Occipital lobe (tissue), 2 donors: Measurements from ENCODE around the gene SLC35F6. TPM values are rescaled to one million over a fixed set of nuclear protein-coding genes. Genes with fewer than 3 reads are reported as not detected.

Experiments
- DNase-seq: peaks from one replicate; lab custom pipeline; 2025; lab: John Stamatoyannopoulos, UW
- total RNA-seq: library from RNA; depleted of rRNA; stranded (reverse); fragments of >200 nt; gene quantifications from one replicate; pipeline ENCODE4 v1.2.3, GENCODE V29; 2014

SLC35F6 gene
- 17.3 TPM for total RNA-seq

GRCh38 chr2:26764078-26764887 lies at the start of gene SLC35F6:
Gene SLC35F6 (plus strand): TSS chr2:26764284. CDS start chr2:26764350, 66 bp downstream.
- DNase-seq = peak; percentile 65

- DNase-seq = no peak
Observed at GRCh38 chr2:26715528-26716270, 48.4 kb upstream of the SLC35F6 start.

- DNase-seq = no peak
Observed at GRCh38 chr2:26716340-26716739, 47.7 kb upstream of the SLC35F6 start.

- no peak for DNase-seq
Observed at GRCh38 chr2:26716769-26717168, 47.3 kb upstream of the SLC35F6 start.

- DNase-seq = no peak
Observed at GRCh38 chr2:26717362-26717761, 46.7 kb upstream of the SLC35F6 start.

GRCh38 chr2:26718949-26719686 lies 45.0 kb upstream of the SLC35F6 start:
- no peak for DNase-seq

- no peak for DNase-seq
Observed at GRCh38 chr2:26720322-26721114, 43.6 kb upstream of the SLC35F6 start.

GRCh38 chr2:26721115-26722032 lies 42.7 kb upstream of the SLC35F6 start:
- no peak for DNase-seq

GRCh38 chr2:26722328-26722727 lies 41.8 kb upstream of the SLC35F6 start:
- DNase-seq = no peak

GRCh38 chr2:26722911-26723310 lies 41.2 kb upstream of the SLC35F6 start:
- no peak for DNase-seq

- DNase-seq = no peak
Observed at GRCh38 chr2:26723475-26723874, 40.6 kb upstream of the SLC35F6 start.

- no peak for DNase-seq
Observed at GRCh38 chr2:26723991-26724750, 39.9 kb upstream of the SLC35F6 start.

- no peak for DNase-seq
Observed at GRCh38 chr2:26724784-26725520, 39.1 kb upstream of the SLC35F6 start.

GRCh38 chr2:26725521-26725820 lies 38.6 kb upstream of the SLC35F6 start:
- DNase-seq = no peak

GRCh38 chr2:26726228-26726627 lies 37.9 kb upstream of the SLC35F6 start:
- no peak for DNase-seq

- no peak for DNase-seq
Observed at GRCh38 chr2:26727641-26728561, 36.2 kb upstream of the SLC35F6 start.

GRCh38 chr2:26729311-26729710 lies 34.8 kb upstream of the SLC35F6 start:
- no peak for DNase-seq
